HEK293 (cell line): ENCODE data around the gene PSG1.

Source experiments
- HOXD13 ChIP-seq: sonication (generic); formaldehyde crosslinking; IDR thresholded peaks from 2 replicates; pipeline ENCODE4 v1.8.0; 2022; ENCODE audit warnings: missing genetic modification reagents, borderline replicate concordance
- IKZF3 ChIP-seq: fragments of 450-650 bp; IDR thresholded peaks from 2 replicates; pipeline ENCODE4 v1.5.0; 2018; ENCODE audit warnings: missing biosample characterization, mild to moderate bottlenecking, missing genetic modification characterization, moderate library complexity
- KLF8 ChIP-seq: fragments of 450-650 bp; formaldehyde crosslinking; IDR thresholded peaks from 2 replicates; pipeline ENCODE4 v1.5.1; 2016; ENCODE audit warnings: missing biosample characterization, missing genetic modification characterization
- PRDM10 ChIP-seq: fragments of 450-650 bp; formaldehyde crosslinking; IDR thresholded peaks from 2 replicates; pipeline ENCODE4 v1.5.1; 2016; ENCODE audit warnings: missing biosample characterization, missing genetic modification characterization
- PRDM2 ChIP-seq: fragments of 450-650 bp; formaldehyde crosslinking; IDR thresholded peaks from 2 replicates; pipeline ENCODE4 v1.5.1; 2016; ENCODE audit warnings: missing biosample characterization, missing genetic modification characterization, borderline replicate concordance
- SALL2 ChIP-seq: fragments of 450-650 bp; formaldehyde crosslinking; IDR thresholded peaks from 2 replicates; pipeline ENCODE4 v1.5.0; 2017; ENCODE audit warnings: missing biosample characterization, mild to moderate bottlenecking, missing genetic modification characterization, borderline replicate concordance
- TCF7L2 ChIP-seq: IDR thresholded peaks from 2 replicates; pipeline ENCODE4 v1.6.1; 2011; ENCODE audit warnings: low read depth, mild to moderate bottlenecking, inconsistent platforms, low read length, moderate library complexity, borderline replicate concordance
- WT1 ChIP-seq: fragments of 450-650 bp; formaldehyde crosslinking; IDR thresholded peaks from 2 replicates; pipeline ENCODE4 v1.5.1; 2016; ENCODE audit warnings: missing biosample characterization, missing genetic modification characterization
- YY1 ChIP-seq: fragments of 450-650 bp; formaldehyde crosslinking; IDR thresholded peaks from 2 replicates; pipeline ENCODE4 v1.5.1; 2018; ENCODE audit warnings: missing biosample characterization, missing genetic modification characterization
- YY2 ChIP-seq: fragments of 450-650 bp; formaldehyde crosslinking; IDR thresholded peaks from 2 replicates; pipeline ENCODE4 v1.5.1; 2016; ENCODE audit warnings: missing biosample characterization, missing genetic modification characterization
- ZBTB17 ChIP-seq: fragments of 450-650 bp; formaldehyde crosslinking; IDR thresholded peaks from 2 replicates; pipeline ENCODE4 v1.5.1; 2016; ENCODE audit warnings: missing biosample characterization, missing genetic modification characterization
- ZNF112 ChIP-seq: fragments of 450-650 bp; formaldehyde crosslinking; IDR thresholded peaks from 2 replicates; pipeline ENCODE4 v1.5.0; 2017; ENCODE audit warnings: missing biosample characterization, missing genetic modification characterization
- ZNF121 ChIP-seq: fragments of 450-650 bp; formaldehyde crosslinking; IDR thresholded peaks from 2 replicates; pipeline ENCODE4 v1.5.1; 2016; ENCODE audit warnings: missing biosample characterization, missing genetic modification characterization
- ZNF132 ChIP-seq: fragments of 450-650 bp; formaldehyde crosslinking; IDR thresholded peaks from 2 replicates; pipeline ENCODE4 v1.5.1; 2017; ENCODE audit warnings: missing biosample characterization, missing genetic modification characterization, borderline replicate concordance
- ZNF133 ChIP-seq: fragments of 450-650 bp; formaldehyde crosslinking; IDR thresholded peaks from 2 replicates; pipeline ENCODE4 v1.5.1; 2016; ENCODE audit warnings: missing biosample characterization, missing genetic modification characterization
- ZNF155 ChIP-seq: fragments of 450-650 bp; formaldehyde crosslinking; IDR thresholded peaks from 2 replicates; pipeline ENCODE4 v1.5.1; 2016; ENCODE audit warnings: missing biosample characterization, missing genetic modification characterization
- ZNF211 ChIP-seq: fragments of 450-650 bp; formaldehyde crosslinking; IDR thresholded peaks from 2 replicates; pipeline ENCODE4 v1.5.1; 2016; ENCODE audit warnings: low read depth, missing biosample characterization, missing genetic modification characterization
- ZNF335 ChIP-seq: fragments of 450-650 bp; formaldehyde crosslinking; conservative IDR thresholded peaks from 2 replicates; pipeline ENCODE4 v1.5.1; 2016; ENCODE audit warnings: missing biosample characterization, missing genetic modification characterization
- ZNF423 ChIP-seq: fragments of 450-650 bp; formaldehyde crosslinking; IDR thresholded peaks from 2 replicates; pipeline ENCODE4 v1.5.1; 2016; ENCODE audit warnings: missing biosample characterization, missing genetic modification characterization
- ZNF449 ChIP-seq: fragments of 450-650 bp; formaldehyde crosslinking; IDR thresholded peaks from 2 replicates; pipeline ENCODE4 v1.5.1; 2017; ENCODE audit warnings: missing biosample characterization, mild to moderate bottlenecking, missing genetic modification characterization, moderate library complexity
- ZNF48 ChIP-seq: fragments of 450-650 bp; formaldehyde crosslinking; IDR thresholded peaks from 2 replicates; pipeline ENCODE4 v1.5.1; 2016; ENCODE audit warnings: missing biosample characterization, missing genetic modification characterization
- ZNF510 ChIP-seq: fragments of 450-650 bp; formaldehyde crosslinking; IDR thresholded peaks from 2 replicates; pipeline ENCODE4 v1.5.1; 2018; ENCODE audit warnings: mild to moderate bottlenecking, missing genetic modification characterization, missing biosample characterization; ENCODE audit not compliant: insufficient replicate concordance
- ZNF514 ChIP-seq: fragments of 450-650 bp; formaldehyde crosslinking; IDR thresholded peaks from 2 replicates; pipeline ENCODE4 v1.5.1; 2016; ENCODE audit warnings: missing biosample characterization, missing genetic modification characterization
- ZNF623 ChIP-seq: fragments of 450-650 bp; formaldehyde crosslinking; IDR thresholded peaks from 2 replicates; pipeline ENCODE4 v1.5.1; 2016; ENCODE audit warnings: missing biosample characterization, missing genetic modification characterization
- ZNF792 ChIP-seq: fragments of 450-650 bp; formaldehyde crosslinking; IDR thresholded peaks from 2 replicates; pipeline ENCODE4 v1.5.1; 2016; ENCODE audit warnings: missing biosample characterization, missing genetic modification characterization
- ZNF830 ChIP-seq: fragments of 450-650 bp; IDR thresholded peaks from 2 replicates; pipeline ENCODE4 v1.5.0; 2018; ENCODE audit warnings: missing biosample characterization, missing genetic modification characterization, low read depth, mild to moderate bottlenecking, moderate library complexity
- TF ChIP-seq, protein P1 (sequence below): fragments of 450-650 bp; formaldehyde crosslinking; IDR thresholded peaks from 2 replicates; pipeline ENCODE4 v1.5.1; 2016; ENCODE audit warnings: missing biosample characterization, missing genetic modification characterization

PSG1 gene

GRCh38 chr19:42850981-42851717 is 28.4 kb downstream of the PSG1 start (continued):
- TF ChIP-seq ZNF449 (tag by site-specific recombination) (no peak), PRDM2 (tag by site-specific recombination) (no peak), ZNF335 (tag by site-specific recombination) (peak; percentile 59), ZNF155 (tag by site-specific recombination) (no peak), ZNF48 (no peak), ZNF792 (tag by site-specific recombination) (no peak), ZNF112 (tag by site-specific recombination) (no peak), ZNF423 (tag by site-specific recombination) (no peak), IKZF3 (tag by site-specific recombination) (no peak), ZNF133 (tag by site-specific recombination) (no peak), ZNF132 (tag by site-specific recombination) (no peak), HOXD13 (CRISPR knock-in tag) (no peak), ZNF211 (tag by site-specific recombination) (no peak), ZNF830 (tag by site-specific recombination) (no peak), ZNF623 (tag by site-specific recombination) (no peak), WT1 (tag by site-specific recombination) (no peak), ZBTB17 (tag by site-specific recombination) (no peak), ZNF121 (tag by site-specific recombination) (no peak), KLF8 (tag by site-specific recombination) (0 out of 2 replicates have a peak, but pooled peaks have one; percentile 36), SALL2 (tag by site-specific recombination) (no peak), YY2 (no peak), ZNF514 (no peak), ZNF510 (tag by site-specific recombination) (no peak), TCF7L2 (no peak), PRDM10 (0 out of 2 replicates have a peak, but pooled peaks have one; percentile 23), YY1 (no peak)
- TF ChIP-seq, protein P1, sequence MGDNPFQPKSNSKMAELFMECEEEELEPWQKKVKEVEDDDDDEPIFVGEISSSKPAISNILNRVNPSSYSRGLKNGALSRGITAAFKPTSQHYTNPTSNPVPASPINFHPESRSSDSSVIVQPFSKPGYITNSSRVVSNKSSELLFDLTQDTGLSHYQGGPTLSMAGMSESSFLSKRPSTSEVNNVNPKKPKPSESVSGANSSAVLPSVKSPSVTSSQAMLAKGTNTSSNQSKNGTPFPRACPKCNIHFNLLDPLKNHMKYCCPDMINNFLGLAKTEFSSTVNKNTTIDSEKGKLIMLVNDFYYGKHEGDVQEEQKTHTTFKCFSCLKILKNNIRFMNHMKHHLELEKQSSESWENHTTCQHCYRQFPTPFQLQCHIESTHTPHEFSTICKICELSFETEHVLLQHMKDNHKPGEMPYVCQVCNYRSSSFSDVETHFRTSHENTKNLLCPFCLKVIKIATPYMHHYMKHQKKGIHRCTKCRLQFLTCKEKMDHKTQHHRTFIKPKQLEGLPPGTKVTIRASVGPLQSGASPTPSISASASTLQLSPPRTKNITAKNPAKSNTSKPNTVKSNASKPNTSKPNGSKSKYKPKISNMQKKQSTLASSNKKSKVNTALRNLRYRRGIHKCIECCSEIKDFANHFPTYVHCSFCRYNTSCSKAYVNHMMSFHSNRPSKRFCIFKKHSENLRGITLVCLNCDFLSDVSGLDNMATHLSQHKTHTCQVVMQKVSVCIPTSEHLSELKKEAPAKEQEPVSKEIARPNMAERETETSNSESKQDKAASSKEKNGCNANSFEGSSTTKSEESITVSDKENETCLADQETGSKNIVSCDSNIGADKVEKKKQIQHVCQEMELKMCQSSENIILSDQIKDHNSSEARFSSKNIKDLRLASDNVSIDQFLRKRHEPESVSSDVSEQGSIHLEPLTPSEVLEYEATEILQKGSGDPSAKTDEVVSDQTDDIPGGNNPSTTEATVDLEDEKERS, result no peak; the same call in 1 of the 2 replicates
